ENCODE results near the gene GLT1D1. TPM values are rescaled to one million over a fixed set of nuclear protein-coding genes. Genes with fewer than 3 reads are reported as not detected.

The GLT1D1 gene
- total RNA-seq, 1 experiment from 2014 or later = not detected

DNA sequence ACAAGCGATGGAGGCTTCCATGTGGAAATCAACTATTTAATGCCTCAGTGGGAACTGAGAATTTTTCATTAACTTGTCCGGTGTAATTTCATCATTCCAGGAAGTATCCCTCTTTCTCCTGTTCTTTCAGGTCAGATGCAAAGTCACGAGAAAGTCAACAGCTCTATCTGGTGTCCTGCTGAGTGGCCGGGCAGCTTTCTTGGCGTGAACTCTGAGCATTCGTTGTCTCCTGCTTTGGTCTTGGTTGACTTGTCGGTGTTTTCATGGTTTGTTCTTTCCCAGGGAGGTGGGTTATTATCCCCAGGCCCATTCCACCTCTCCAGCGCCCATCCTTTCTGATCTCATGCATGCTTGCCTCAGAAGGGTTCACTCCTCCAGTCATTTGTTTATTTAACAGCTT, 149.1 kb downstream of the GLT1D1 start:
- no peak for DNase-seq (ENCODE audit: low read depth)

DNA sequence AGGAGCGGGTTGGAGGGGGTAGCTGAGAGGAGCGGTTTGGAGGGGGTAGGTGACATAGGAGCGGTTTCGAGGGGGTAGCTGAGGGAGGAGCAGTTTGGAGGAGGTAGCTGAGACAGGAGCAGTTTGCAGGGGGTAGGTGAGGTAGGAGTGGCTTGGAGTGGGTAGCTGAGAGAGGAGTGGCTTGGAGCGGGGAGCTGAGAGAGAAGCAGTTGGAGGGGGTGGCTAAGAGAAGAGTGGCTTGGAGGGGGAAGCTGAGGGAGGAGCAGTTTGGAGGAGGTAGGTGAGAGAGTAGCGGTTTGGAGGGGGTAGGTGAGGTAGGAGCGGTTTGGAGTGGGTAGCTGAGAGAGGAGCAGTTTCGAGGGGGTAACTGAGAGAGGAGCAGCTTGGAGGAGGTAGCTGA, 152.1 kb downstream of the GLT1D1 start:
- no peak for DNase-seq (ENCODE audit: low read depth)

DNA sequence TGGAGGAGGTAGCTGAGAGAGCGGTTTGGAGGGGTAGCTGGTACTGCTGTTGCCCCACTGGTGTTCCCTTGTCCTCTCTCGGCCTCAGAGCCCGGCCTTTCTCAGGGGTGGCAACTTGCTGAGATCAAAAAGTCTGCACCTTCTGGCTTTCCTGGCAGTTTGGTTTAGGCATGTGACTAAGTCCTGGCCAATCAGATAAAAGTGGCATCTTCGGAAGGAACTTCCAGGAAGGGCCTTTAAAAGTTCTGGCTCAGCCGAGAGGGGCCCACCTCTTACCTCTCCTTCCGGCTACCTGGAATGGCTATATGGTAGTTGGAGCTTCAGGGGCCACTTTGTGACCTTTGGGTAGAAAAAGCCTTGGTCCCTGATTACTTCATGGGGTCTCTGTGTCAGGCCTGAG, 152.6 kb downstream of the GLT1D1 start:
- no peak for DNase-seq (ENCODE audit: low read depth)

DNA sequence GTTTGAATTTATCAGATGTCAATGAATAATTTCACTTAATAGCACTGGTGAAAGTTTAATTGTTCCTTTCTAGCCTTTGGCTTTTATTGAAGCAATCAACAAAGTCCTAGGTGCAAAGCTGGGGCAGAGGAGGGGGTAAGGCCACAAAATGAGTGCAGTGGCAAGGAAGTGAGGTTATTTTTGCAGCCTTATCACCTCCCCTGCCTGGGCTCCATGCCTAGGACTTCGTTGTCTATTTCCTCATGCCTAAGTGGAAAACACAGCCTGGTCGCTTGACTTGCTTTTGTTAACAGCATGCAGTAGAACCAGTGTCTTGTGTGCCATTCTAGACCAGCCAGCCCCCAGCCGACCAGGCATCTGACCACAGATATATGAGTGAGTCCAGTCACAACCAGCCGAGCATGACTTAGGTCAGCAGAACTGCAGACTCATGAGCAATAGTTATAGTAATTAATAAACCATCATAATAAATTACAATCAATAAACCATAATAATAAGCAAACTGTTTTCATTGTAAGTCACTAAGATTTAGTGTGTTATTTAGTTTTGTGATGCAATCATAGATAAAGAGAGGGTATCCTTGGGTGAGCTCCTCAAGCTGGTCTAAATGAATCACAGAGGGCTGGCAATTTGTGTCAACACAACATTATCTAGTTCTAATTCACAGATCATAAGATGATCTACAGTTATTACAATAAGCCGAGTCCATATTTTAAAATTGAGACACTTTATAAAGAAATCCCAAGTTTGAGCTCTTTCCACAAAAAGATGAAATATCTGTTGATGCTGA, 156.8 kb downstream of the GLT1D1 start:
- DNase-seq (ENCODE audit: low read depth) = no peak

DNA sequence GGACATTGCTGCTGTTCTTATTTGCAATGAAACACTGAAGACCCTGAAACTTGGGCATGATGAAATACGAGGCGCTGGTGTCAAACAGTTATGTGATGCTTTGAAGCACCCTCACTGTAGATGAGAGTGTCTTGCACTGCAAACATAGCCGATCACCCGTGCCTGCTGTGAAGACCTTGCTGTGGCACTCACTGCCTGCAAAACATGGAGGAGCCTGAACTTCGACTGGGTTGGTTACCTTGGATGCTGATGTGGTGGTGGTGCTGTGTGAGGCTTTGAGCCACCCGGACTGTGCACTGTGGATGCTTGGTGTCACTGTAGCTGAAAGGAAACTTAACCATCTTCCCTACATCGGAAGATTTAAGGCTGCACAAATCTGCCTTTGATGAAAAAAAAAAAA, 162.9 kb downstream of the GLT1D1 start:
- DNase-seq (ENCODE audit: low read depth) = no peak

GRCh38 chr12:129025055-129025454, 171.8 kb downstream of the GLT1D1 start:
- DNase-seq (ENCODE audit: low read depth) = no peak

DNA sequence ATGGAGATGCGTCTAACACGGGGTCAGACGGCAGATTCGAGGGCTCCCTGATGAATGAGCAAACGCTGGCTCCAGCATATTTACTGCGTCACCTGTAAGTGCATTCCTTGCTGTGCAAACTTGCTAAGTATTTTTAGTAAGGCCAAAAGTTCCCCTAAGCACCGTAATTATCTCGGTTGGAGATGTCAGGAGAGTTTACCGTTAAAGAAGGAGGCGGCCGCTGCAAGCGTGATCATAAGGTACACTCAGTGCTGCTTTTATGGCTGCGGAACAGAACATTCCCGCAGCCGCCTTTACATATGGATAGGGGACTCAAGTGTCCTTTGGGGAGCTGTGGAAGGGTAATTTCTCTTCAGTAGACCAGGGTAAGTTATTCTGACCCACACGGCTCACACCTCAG, 175.6 kb downstream of the GLT1D1 start:
- no peak for DNase-seq (ENCODE audit: low read depth)

Other genes with a start within 250 kb of the GLT1D1 start
- gene SLC15A4, start 29.5 kb upstream of the GLT1D1 start, total RNA-seq (2014; rRNA removed; shearing (Covaris generic)) = 19.4 and 20.0 TPM in 2 replicates

All from M059J (cell line).